ENCODE data around the gene NOL4.

NOL4 gene

DNA sequence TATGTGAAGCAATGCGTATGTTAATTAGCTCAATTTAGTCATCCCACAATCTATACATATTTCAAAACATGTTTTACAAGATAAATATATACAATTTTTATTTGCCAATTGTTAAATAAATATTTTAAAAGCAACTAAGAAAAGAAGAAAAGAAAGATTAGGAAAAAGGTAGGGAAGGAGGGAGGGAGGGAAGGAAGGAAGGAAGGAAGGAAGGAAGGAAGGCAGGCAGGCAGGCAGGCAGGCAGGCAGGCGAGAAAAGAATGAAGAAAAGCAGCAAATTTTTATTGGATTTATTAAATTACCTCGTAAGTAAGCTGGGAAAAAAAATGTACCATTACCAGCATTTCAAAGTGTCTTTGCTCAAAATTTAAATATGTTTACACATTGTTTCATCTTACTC is 30.5 kb downstream of the NOL4 start:
- DNase-seq: no peak

DNA sequence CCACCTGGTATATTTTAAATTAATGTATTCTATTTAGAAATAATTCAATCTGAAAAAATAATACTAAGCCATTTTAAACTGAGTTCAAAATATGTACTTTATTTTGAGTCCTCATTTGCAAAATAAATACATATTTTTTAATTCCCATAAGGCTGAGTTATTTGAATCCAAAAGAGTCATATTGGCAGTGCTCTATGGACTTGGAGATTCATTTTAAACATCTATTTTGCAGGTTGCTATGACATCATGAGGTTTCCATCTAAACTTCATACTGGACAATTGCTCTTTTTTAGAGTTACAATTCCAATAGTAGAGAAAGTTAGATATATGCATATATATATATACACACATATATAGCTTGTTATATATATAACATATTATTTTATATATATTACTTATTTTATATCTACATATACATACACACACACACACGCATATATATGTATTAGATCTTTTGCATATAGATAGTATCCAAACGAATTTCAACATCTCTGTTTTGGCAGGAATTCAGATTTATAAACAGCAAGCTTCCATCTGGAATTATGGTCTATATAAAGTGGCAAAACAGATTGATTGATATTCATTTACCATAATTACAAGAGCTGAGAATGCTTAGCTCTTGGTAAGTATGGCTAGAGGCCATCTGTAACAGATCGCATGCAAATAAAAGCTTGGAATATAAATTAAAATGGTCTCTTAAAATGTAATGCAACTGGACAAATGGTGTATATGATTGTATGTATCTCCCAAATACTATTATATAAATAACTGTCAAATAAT is 34.9 kb downstream of the NOL4 start:
- no peak for DNase-seq
